NT2/D1 (cell line): ENCODE data around the gene POPDC3.

Experiments
- YY1 ChIP-seq: IDR thresholded peaks from 2 replicates; pipeline ENCODE4 v1.6.1; 2011; ENCODE audit not compliant: insufficient read length, insufficient read depth
- ZNF274 ChIP-seq: IDR thresholded peaks from 2 replicates; pipeline ENCODE4 v1.6.1; 2011; ENCODE audit warnings: mild to moderate bottlenecking, low read depth, low read length

DNA sequence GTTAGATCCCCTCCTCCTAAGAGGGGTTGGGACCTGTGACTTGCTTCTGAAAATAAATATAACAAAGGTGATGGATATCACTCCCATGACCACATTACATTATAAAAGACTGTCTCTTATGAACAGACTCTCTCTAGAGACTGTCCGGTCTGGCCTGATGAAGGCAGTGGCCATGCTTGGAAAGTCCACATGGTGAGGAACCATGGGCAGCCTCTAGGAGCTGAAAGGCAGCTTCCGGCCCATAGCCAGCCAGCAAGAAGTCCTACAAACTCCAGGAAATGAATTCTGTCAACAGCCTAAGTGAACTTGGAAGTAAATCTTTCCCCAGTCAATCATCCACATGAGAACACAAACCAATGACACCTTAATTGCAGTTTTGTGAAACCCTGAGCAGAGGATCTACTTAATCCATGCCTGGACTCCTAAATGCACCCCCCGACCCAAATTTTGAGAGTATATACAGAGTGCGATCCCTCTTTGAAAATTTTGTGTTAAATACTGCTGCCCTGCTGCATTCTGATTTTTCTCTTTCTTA lies 2.2 kb upstream of the POPDC3 start:
- TF ChIP-seq YY1 (no peak), ZNF274 (no peak)
